ENCODE data around the gene GPR146. TPM values are rescaled to one million over a fixed set of nuclear protein-coding genes. Genes with fewer than 3 reads are reported as not detected.
A peak's percentile ranks its signal among the peaks of the same experiment; 100 is the strongest.

The GPR146 gene
- total and polyA plus RNA-seq, 2 of the 13 experiments (the other 11 are each of a cell fraction or from before 2014, with no cell fraction given), result 2.0 to 15.9 TPM

- TF ChIP-seq ZNF674 (CRISPR knock-in tag; IDR thresholded peaks at IDR 0.05; ENCODE audit: low read depth), result no peak; the same call in 1 of the 2 replicates
- peak; percentile 12; the same call in 1 of the 2 replicates for TF ChIP-seq RFXAP (CRISPR knock-in tag; IDR thresholded peaks at IDR 0.05; ENCODE audit: borderline replicate concordance)
- no peak for TF ChIP-seq TGIF2 (CRISPR knock-in tag; IDR thresholded peaks at IDR 0.05)
- TF ChIP-seq ZNF781 (CRISPR knock-in tag; IDR thresholded peaks at IDR 0.05; ENCODE audit: borderline replicate concordance, not compliant biosample characterization), result no peak
- TF ChIP-seq ZNF776 (CRISPR knock-in tag; IDR thresholded peaks at IDR 0.05), result no peak
- TF ChIP-seq NCOR1 (IDR thresholded peaks at IDR 0.05; ENCODE audit: borderline replicate concordance, low read length), result no peak
- no peak; the same call in 1 of the 2 replicates for TF ChIP-seq POGK (CRISPR knock-in tag; conservative IDR thresholded peaks at IDR 0.05)
- TF ChIP-seq ZNF432 (CRISPR knock-in tag; IDR thresholded peaks at IDR 0.05; ENCODE audit: borderline replicate concordance), result no peak
- TF ChIP-seq TFAP4 (IDR thresholded peaks at IDR 0.05; ENCODE audit: borderline replicate concordance, low read depth), result no peak
- no peak for TF ChIP-seq KDM4B (CRISPR knock-in tag; IDR thresholded peaks at IDR 0.05)
- TF ChIP-seq ZBTB7B (CRISPR knock-in tag; IDR thresholded peaks at IDR 0.05), result no peak
- no peak for TF ChIP-seq ZNF446 (CRISPR knock-in tag; IDR thresholded peaks at IDR 0.05)
- no peak for TF ChIP-seq SP140L (CRISPR knock-in tag; IDR thresholded peaks at IDR 0.05; ENCODE audit: borderline replicate concordance)
- no peak; the same call in 1 of the 2 replicates for TF ChIP-seq THAP8 (CRISPR knock-in tag; IDR thresholded peaks at IDR 0.05; ENCODE audit: borderline replicate concordance)
- no peak for TF ChIP-seq ZNF280D (CRISPR knock-in tag; IDR thresholded peaks at IDR 0.05)
- TF ChIP-seq ZBTB10 (CRISPR knock-in tag; IDR thresholded peaks at IDR 0.05; ENCODE audit: borderline replicate concordance), result no peak
- TF ChIP-seq GABPB1 (CRISPR knock-in tag; IDR thresholded peaks at IDR 0.05), result peak; percentile 52; the same call in 1 of the 2 replicates
- no peak for TF ChIP-seq KLF11 (CRISPR knock-in tag; IDR thresholded peaks at IDR 0.05)
- TF ChIP-seq ZNF501 (CRISPR knock-in tag; IDR thresholded peaks at IDR 0.05), result peak; percentile 54
- no peak for TF ChIP-seq SSRP1 (CRISPR knock-in tag; IDR thresholded peaks at IDR 0.05)
These were observed at the start of gene GPR146 (continued) for GRCh38 chr7:1044189-1045068.

All from HepG2 (cell line).